PFSK-1 (cell line): ENCODE data around the gene MDN1.

Experiments
- FOXP2 ChIP-seq: optimal IDR thresholded peaks from 2 replicates; pipeline ENCODE3; 2011; ENCODE audit warnings: borderline replicate concordance, control low read depth, inconsistent platforms; ENCODE audit not compliant: insufficient read depth; ENCODE audit errors: extremely low read length, extremely low read depth
- POLR2AphosphoS5 ChIP-seq: IDR thresholded peaks from 2 replicates; pipeline ENCODE4 v1.6.1; 2012; ENCODE audit warnings: low read depth, mild to moderate bottlenecking, control low read depth, low read length, moderate library complexity
- SIN3A ChIP-seq: IDR thresholded peaks from 2 replicates; pipeline ENCODE4 v1.6.1; 2012; ENCODE audit warnings: mild to moderate bottlenecking, low read length, moderate library complexity, borderline replicate concordance; ENCODE audit not compliant: insufficient read depth
- TAF1 ChIP-seq: IDR thresholded peaks from 2 replicates; pipeline ENCODE4 v1.6.1; 2012; ENCODE audit warnings: low read length, control low read depth, borderline replicate concordance; ENCODE audit not compliant: insufficient read depth
- TF ChIP-seq, protein P1 (sequence below), 2 experiments: IDR thresholded peaks; 2 replicates each; pipeline versions ENCODE4 v1.6.1 to v1.8.0; 2011 to 2012; ENCODE audit warnings: low read depth in 2 of 2, low read length in 2 of 2, control low read depth in 1 of 2, inconsistent platforms in 1 of 2, mild to moderate bottlenecking in 1 of 2, moderate library complexity in 1 of 2; ENCODE audit not compliant: insufficient read depth in 1 of 2

The MDN1 gene

DNA sequence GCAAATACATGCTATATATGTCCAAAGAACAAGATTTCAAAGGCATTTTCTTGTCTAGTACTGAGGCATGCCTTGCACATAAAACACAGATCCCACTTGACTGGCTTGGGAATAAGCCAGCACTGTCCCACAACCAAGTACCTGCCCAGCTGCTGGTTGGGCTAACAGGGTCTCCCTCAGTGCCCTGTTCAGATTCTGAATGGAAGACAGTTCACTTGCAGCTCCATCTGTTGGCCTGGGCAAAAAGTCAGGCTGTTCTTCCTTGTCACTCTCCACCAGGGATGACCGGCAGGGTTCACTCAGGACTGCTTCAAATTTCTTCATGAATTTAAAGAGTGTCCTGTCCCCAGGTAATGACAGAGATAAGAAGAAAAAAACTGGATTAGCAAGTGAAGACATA lies 136.6 kb downstream of the MDN1 start:
- TF ChIP-seq POLR2AphosphoS5 (no peak), SIN3A (no peak), FOXP2 (no peak), TAF1 (no peak)
- TF ChIP-seq, protein P1, sequence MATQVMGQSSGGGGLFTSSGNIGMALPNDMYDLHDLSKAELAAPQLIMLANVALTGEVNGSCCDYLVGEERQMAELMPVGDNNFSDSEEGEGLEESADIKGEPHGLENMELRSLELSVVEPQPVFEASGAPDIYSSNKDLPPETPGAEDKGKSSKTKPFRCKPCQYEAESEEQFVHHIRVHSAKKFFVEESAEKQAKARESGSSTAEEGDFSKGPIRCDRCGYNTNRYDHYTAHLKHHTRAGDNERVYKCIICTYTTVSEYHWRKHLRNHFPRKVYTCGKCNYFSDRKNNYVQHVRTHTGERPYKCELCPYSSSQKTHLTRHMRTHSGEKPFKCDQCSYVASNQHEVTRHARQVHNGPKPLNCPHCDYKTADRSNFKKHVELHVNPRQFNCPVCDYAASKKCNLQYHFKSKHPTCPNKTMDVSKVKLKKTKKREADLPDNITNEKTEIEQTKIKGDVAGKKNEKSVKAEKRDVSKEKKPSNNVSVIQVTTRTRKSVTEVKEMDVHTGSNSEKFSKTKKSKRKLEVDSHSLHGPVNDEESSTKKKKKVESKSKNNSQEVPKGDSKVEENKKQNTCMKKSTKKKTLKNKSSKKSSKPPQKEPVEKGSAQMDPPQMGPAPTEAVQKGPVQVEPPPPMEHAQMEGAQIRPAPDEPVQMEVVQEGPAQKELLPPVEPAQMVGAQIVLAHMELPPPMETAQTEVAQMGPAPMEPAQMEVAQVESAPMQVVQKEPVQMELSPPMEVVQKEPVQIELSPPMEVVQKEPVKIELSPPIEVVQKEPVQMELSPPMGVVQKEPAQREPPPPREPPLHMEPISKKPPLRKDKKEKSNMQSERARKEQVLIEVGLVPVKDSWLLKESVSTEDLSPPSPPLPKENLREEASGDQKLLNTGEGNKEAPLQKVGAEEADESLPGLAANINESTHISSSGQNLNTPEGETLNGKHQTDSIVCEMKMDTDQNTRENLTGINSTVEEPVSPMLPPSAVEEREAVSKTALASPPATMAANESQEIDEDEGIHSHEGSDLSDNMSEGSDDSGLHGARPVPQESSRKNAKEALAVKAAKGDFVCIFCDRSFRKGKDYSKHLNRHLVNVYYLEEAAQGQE (IDR thresholded peaks at IDR 0.05; ENCODE audit: insufficient read depth in 1 of 2, low read depth in 2 of 2, low read length in 2 of 2), result no peak

DNA sequence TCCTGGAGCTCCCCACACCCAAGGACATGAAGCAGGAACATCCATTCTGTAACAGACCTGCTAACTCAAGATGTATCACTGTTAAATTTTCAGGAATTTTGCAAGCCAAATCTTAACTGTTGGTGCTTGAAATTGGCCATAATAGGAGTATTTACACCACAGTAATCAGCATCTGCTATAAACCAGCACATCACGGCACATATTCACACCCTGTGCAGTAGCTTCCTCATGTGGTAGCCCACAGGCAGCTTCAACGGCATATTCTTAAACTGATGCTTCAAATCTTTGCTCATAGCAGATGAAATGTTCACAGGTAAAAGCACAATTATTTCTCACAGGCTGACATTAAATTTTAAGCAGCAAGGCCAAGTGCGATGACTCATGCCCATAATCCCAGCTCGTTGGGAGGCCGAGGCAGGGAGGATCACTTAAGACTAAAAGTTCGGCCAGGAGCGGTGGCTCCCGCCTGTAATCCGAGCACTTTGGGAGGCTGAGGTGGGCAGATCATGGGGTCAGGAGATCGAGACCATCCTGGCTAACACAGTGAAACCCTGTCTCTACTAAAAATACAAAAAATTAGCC lies 137.5 kb downstream of the MDN1 start:
- TF ChIP-seq POLR2AphosphoS5, result no peak
- no peak for TF ChIP-seq TAF1
- TF ChIP-seq SIN3A, result no peak

DNA sequence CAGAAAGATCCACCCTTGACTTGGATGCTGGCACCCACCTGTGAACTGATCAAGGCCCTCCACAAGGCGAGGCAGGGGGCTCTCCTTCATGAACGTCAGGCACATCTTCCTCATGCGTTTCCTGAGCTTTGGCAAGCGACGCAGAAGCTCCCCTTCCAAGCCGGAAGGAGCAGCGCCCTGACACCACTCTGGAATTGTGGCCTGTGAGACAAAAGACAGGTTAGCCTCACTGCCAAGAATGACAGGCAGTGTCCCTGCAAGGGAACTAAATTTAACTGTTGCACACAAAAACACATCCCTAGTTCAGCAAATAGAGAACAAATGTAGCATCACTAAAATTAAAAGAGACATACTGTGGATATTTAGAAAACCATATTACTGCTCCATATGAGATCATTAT lies 139.0 kb downstream of the MDN1 start:
- TF ChIP-seq FOXP2, result no peak
- no peak for TF ChIP-seq TAF1
- TF ChIP-seq, protein P1 (IDR thresholded peaks at IDR 0.05; ENCODE audit: insufficient read depth in 1 of 2, low read depth in 2 of 2, low read length in 2 of 2), result no peak
- no peak for TF ChIP-seq POLR2AphosphoS5
- no peak for TF ChIP-seq SIN3A

DNA sequence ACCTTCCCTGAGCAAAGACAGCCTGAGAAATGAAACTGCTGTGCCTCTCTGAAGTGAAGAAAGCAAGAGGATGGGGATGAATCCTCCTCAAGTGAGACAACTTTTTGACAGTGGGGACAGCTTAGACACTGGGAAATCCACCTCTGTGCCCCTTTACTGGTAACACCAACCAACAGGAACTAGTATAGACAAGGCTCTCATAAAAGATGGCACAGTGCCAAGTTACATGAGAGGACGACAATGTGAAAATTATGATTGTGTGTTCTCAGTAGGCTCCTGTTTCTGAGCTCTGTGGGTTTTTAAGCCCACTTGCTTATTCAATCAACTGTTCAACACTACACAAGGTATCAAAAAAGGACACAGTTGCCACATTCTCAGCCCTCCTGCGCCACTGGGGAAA lies 139.4 kb downstream of the MDN1 start:
- TF ChIP-seq SIN3A (no peak), FOXP2 (no peak), TAF1 (no peak), POLR2AphosphoS5 (no peak)
- TF ChIP-seq, protein P1 (IDR thresholded peaks at IDR 0.05; ENCODE audit: insufficient read depth in 1 of 2, low read depth in 2 of 2, low read length in 2 of 2), result no peak

DNA sequence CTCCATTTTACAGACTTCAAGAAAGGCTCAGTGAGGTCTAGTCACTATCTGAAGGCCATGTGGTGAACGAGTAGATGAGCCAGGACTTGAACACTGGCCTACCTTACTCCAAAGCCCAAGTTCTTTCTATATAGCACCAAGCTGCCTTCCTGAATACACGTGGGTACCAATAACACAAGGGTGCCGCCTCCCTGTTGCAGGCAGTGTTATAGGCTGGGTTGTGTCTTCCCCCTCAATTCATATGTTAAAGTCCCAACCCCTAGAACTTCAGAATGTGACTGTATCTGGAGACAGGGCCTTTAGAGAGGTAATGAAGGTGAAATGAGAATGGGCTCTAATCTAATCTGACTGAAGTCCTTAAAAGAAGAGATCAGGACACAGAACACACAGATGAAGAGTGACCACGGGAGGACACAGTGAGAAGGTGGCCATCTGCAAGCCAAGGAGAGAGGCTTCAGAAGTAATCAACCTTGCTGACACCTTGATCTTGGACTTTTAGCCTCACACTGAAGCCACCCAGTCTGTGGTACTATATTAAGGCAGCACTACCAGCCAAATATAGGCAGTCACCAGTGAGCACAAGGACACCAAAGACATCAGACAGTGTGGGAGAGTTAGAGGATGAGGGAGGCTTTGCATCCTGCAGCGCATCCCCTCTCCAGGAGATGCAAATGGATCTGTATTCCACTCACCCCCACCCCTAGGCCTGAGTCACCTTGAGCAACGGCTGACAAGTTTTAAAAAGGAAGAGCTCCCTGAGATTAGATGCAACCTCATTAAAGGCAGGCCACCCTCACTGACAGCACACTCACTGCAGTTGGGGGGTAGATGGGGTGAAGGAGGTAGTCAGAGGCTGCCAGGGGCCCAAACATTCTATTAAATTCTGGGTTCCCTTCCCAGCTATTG lies 140.1 kb downstream of the MDN1 start:
- TF ChIP-seq, protein P1 (IDR thresholded peaks at IDR 0.05; ENCODE audit: insufficient read depth in 1 of 2, low read depth in 2 of 2, low read length in 2 of 2), result no peak
- TF ChIP-seq SIN3A, result no peak
- TF ChIP-seq TAF1, result no peak
- TF ChIP-seq FOXP2, result no peak
- TF ChIP-seq POLR2AphosphoS5, result no peak
